ENCODE results near the gene RAB31.

Gene RAB31

GRCh38 chr18:9831036-9831722 lies 123.1 kb downstream of the RAB31 start:
- H3K36me3 ChIP-seq (ENCODE audit: insufficient read depth, low read length): no peaks in the 10 kb centered on the region
- no peaks in the 10 kb centered on the region for H3K4me1 ChIP-seq (ENCODE audit: insufficient read depth, low read length, severe bottlenecking)
- no peak overlapping the region for H2AFZ ChIP-seq (ENCODE audit: low read length)

GRCh38 chr18:9831723-9832199 lies 123.7 kb downstream of the RAB31 start:
- Histone ChIP-seq H3K4me1 (ENCODE audit: insufficient read depth, low read length, severe bottlenecking) (no peaks in the 10 kb centered on the region), H3K36me3 (ENCODE audit: insufficient read depth, low read length) (no peaks in the 10 kb centered on the region), H3F3A (ENCODE audit: insufficient read depth, low read length) (no peaks in the 10 kb centered on the region), H3K4me2 (ENCODE audit: low read length) (no peak overlapping the region), H3K4me3 (ENCODE audit: low read depth, low read length, poor library complexity, severe bottlenecking) (no peak overlapping the region), H3K9ac (ENCODE audit: low read length) (no peak overlapping the region), H3K79me2 (ENCODE audit: insufficient read depth, low read length) (no peaks in the 10 kb centered on the region), H4K20me1 (ENCODE audit: insufficient read depth, low read length) (no peaks in the 10 kb centered on the region), H3K9me3 (ENCODE audit: low read length) (no peaks in the 10 kb centered on the region), H2AFZ (ENCODE audit: low read length) (no peak overlapping the region), H3K27ac (ENCODE audit: low read depth, low read length, poor library complexity, severe bottlenecking) (no peak overlapping the region), H3K27me3 (ENCODE audit: insufficient read depth, low read length) (no peaks in the 10 kb centered on the region), H3K9me2 (ENCODE audit: low read depth, low read length) (no peaks in the 10 kb centered on the region)
- TF ChIP-seq EZH2 (IDR thresholded peaks at IDR 0.05; ENCODE audit: borderline replicate concordance, low read length) (no peak), CTCF (IDR thresholded peaks at IDR 0.05; ENCODE audit: low read length) (no peak)

More at GRCh38 chr18:9831036-9831722, 123.1 kb downstream of the RAB31 start:
- H3F3A ChIP-seq (ENCODE audit: insufficient read depth, low read length): no peaks in the 10 kb centered on the region
- H3K9me2 ChIP-seq (ENCODE audit: low read depth, low read length): no peaks in the 10 kb centered on the region
- H3K4me2 ChIP-seq (ENCODE audit: low read length): no peak overlapping the region
- no peaks in the 10 kb centered on the region for H3K79me2 ChIP-seq (ENCODE audit: insufficient read depth, low read length)
- H3K9ac ChIP-seq (ENCODE audit: low read length): no peak overlapping the region
- H3K27ac ChIP-seq (ENCODE audit: low read depth, low read length, poor library complexity, severe bottlenecking): no peak overlapping the region
- TF ChIP-seq CTCF (IDR thresholded peaks at IDR 0.05; ENCODE audit: low read length) (peak; percentile 24; the same call in 1 of the 2 replicates), EZH2 (IDR thresholded peaks at IDR 0.05; ENCODE audit: borderline replicate concordance, low read length) (no peak)
- no peaks in the 10 kb centered on the region for H3K9me3 ChIP-seq (ENCODE audit: low read length)
- H3K27me3 ChIP-seq (ENCODE audit: insufficient read depth, low read length): no peaks in the 10 kb centered on the region
- no peaks in the 10 kb centered on the region for H4K20me1 ChIP-seq (ENCODE audit: insufficient read depth, low read length)
- H3K4me3 ChIP-seq (ENCODE audit: low read depth, low read length, poor library complexity, severe bottlenecking): no peak overlapping the region

GRCh38 chr18:9832871-9833270 lies 124.8 kb downstream of the RAB31 start:
- Histone ChIP-seq H3K79me2 (ENCODE audit: insufficient read depth, low read length) (no peaks in the 10 kb centered on the region), H3K27ac (ENCODE audit: low read depth, low read length, poor library complexity, severe bottlenecking) (no peak overlapping the region), H3K4me1 (ENCODE audit: insufficient read depth, low read length, severe bottlenecking) (no peaks in the 10 kb centered on the region), H3K36me3 (ENCODE audit: insufficient read depth, low read length) (no peaks in the 10 kb centered on the region), H3K9me3 (ENCODE audit: low read length) (no peaks in the 10 kb centered on the region), H2AFZ (ENCODE audit: low read length) (no peak overlapping the region), H3K9ac (ENCODE audit: low read length) (no peak overlapping the region), H3K4me3 (ENCODE audit: low read depth, low read length, poor library complexity, severe bottlenecking) (no peak overlapping the region), H4K20me1 (ENCODE audit: insufficient read depth, low read length) (no peaks in the 10 kb centered on the region), H3K27me3 (ENCODE audit: insufficient read depth, low read length) (no peaks in the 10 kb centered on the region), H3K4me2 (ENCODE audit: low read length) (no peak overlapping the region), H3K9me2 (ENCODE audit: low read depth, low read length) (no peaks in the 10 kb centered on the region), H3F3A (ENCODE audit: insufficient read depth, low read length) (no peaks in the 10 kb centered on the region)
- TF ChIP-seq EZH2 (IDR thresholded peaks at IDR 0.05; ENCODE audit: borderline replicate concordance, low read length) (no peak), CTCF (IDR thresholded peaks at IDR 0.05; ENCODE audit: low read length) (no peak)
